Measurements from ENCODE around the gene SPTB. TPM values are rescaled to one million over a fixed set of nuclear protein-coding genes. Genes with fewer than 3 reads are reported as not detected.

Gene SPTB
- total RNA-seq, 1 donor from 2014 or later: not detected

DNA sequence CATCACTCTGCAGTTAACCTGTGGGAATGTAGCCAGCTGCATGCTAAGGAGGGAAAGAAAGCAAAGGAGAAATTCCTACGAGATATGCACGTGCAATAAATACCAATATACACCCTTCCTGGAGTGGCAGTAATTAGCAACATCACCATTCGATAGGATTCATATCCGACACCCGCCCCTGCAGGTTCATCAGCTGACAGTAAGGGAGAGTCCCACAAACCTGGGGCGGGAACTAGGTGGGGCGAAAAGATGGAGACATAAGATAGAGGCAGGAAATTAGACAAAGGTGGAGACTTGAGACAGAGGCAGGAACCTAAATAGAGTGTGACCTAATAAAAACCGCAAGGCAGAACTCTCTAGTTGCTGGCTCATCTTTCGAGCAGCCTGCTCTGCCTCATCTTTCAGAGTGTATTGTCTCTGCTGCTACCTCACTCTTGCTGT lies 123.9 kb downstream of the SPTB start:
- FAIRE-seq (peak; percentile 99), DNase-seq (ENCODE audit: low read depth) (peak; percentile 95)
- Histone ChIP-seq H3K27me3 (ENCODE audit: control insufficient read depth, insufficient read depth, low read length) (no peaks in the 10 kb centered on the region), H3K36me3 (ENCODE audit: control insufficient read depth, insufficient read depth, low read length) (no peaks in the 10 kb centered on the region), H3K4me3 (ENCODE audit: low read depth, low read length) (no peak overlapping the region)
- TF ChIP-seq, protein P1, sequence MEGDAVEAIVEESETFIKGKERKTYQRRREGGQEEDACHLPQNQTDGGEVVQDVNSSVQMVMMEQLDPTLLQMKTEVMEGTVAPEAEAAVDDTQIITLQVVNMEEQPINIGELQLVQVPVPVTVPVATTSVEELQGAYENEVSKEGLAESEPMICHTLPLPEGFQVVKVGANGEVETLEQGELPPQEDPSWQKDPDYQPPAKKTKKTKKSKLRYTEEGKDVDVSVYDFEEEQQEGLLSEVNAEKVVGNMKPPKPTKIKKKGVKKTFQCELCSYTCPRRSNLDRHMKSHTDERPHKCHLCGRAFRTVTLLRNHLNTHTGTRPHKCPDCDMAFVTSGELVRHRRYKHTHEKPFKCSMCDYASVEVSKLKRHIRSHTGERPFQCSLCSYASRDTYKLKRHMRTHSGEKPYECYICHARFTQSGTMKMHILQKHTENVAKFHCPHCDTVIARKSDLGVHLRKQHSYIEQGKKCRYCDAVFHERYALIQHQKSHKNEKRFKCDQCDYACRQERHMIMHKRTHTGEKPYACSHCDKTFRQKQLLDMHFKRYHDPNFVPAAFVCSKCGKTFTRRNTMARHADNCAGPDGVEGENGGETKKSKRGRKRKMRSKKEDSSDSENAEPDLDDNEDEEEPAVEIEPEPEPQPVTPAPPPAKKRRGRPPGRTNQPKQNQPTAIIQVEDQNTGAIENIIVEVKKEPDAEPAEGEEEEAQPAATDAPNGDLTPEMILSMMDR (IDR thresholded peaks at IDR 0.05; ENCODE audit: insufficient read depth, low read length, severe bottlenecking): no peak

DNA sequence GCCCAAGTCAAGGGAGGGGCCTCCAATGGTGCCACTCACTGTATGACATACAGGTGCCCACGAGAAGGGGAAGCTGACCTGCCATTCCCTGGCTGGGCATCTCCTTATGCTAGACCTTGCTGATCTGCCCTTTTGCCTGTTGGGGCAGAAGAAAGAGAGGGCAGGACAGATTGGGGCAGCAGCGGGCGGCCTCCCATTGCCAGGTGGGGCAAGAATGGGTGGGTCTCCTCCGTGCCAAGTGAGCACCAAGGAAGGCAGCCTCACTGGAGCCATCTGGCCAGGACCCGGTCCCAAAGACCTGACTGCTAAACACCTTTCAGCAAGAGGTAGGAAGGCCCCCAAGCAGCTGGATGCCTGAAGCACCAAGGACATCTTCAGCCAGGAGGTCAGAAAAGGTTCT lies 125.0 kb downstream of the SPTB start:
- H3K4me3 ChIP-seq (ENCODE audit: low read depth, low read length): no peak overlapping the region
- DNase-seq (ENCODE audit: low read depth) (no peak), FAIRE-seq (no peak)
- H3K36me3 ChIP-seq (ENCODE audit: control insufficient read depth, insufficient read depth, low read length): peaks cover under 1% of the 10 kb centered on the region
- no peaks in the 10 kb centered on the region for H3K27me3 ChIP-seq (ENCODE audit: control insufficient read depth, insufficient read depth, low read length)
- TF ChIP-seq, protein P1 (IDR thresholded peaks at IDR 0.05; ENCODE audit: insufficient read depth, low read length, severe bottlenecking): no peak

DNA sequence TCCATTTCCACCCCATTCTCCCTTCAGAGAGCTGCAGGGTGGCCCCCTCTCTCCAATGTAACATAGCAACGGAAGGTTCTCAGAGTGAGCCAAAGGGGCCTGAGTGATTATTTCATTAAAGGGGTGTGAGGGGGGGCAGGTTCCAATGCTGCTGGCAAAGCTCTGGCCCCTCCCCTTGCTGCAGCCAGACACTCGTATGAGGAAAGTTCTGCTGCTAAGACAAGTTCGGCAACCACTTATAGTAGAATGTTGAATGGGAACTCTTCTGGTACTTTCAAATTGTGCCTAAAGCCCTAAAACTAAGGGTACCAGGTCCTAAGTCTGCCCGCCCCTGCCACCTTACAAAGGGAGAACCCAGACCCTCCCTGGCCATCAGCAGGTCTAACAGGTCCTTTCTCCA lies 125.7 kb downstream of the SPTB start:
- Histone ChIP-seq H3K27me3 (ENCODE audit: control insufficient read depth, insufficient read depth, low read length) (no peaks in the 10 kb centered on the region), H3K4me3 (ENCODE audit: low read depth, low read length) (no peak overlapping the region), H3K36me3 (ENCODE audit: control insufficient read depth, insufficient read depth, low read length) (peaks cover 5% of the 10 kb centered on the region)
- no peak for DNase-seq (ENCODE audit: low read depth)
- TF ChIP-seq, protein P1 (IDR thresholded peaks at IDR 0.05; ENCODE audit: insufficient read depth, low read length, severe bottlenecking): no peak
- no peak for FAIRE-seq

DNA sequence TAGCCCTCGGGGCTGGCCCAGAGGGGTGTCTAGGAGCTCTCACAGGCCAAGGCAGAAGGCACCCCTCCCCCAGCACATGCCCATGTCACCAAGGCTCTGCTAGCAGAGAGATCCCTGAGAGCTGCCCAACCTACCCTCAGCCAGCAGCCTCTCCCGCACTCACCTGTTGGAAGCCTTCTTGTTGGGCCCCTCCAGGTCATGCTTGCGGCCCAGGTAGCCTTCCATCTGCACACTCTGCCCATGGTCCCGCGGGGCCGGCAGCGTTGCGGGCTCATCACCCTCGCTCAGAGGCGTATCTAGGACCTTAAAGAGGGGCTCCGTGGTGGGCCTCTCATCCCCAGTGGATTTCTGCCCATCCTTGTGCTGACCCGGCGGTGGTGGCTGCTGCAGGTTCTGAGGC lies 126.3 kb downstream of the SPTB start:
- no peak for DNase-seq (ENCODE audit: low read depth)

DNA sequence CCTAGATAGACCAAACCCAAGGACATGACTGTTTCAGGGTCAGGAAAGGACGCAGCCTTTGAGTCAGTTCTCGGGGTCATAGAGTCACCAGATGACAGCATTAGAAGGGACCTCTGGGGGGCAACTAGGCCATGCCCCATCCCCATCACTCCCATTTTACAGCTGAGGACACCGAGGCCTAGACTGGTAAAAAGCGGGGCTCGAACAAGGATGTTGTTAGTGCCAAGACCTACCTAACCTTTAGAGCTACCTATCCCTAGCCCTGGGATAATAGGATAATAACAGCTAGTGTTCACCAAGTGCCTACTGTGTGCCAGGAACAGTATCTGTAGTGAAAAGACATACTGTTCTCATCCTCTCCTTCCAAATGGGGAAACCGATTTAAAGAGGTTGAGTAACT lies 126.8 kb downstream of the SPTB start:
- Histone ChIP-seq H3K36me3 (ENCODE audit: control insufficient read depth, insufficient read depth, low read length) (peaks cover 10% of the 10 kb centered on the region), H3K27me3 (ENCODE audit: control insufficient read depth, insufficient read depth, low read length) (no peaks in the 10 kb centered on the region), H3K4me3 (ENCODE audit: low read depth, low read length) (no peak overlapping the region)
- TF ChIP-seq, protein P1 (IDR thresholded peaks at IDR 0.05; ENCODE audit: insufficient read depth, low read length, severe bottlenecking): no peak
- FAIRE-seq: peak; percentile 87
- DNase-seq (ENCODE audit: low read depth): no peak

More for the DNA sequence above, 126.3 kb downstream of the SPTB start:
- no peaks in the 10 kb centered on the region for H3K27me3 ChIP-seq (ENCODE audit: control insufficient read depth, insufficient read depth, low read length)
- no peak for FAIRE-seq
- peaks cover 6% of the 10 kb centered on the region for H3K36me3 ChIP-seq (ENCODE audit: control insufficient read depth, insufficient read depth, low read length)
- TF ChIP-seq, protein P1 (IDR thresholded peaks at IDR 0.05; ENCODE audit: insufficient read depth, low read length, severe bottlenecking): no peak
- H3K4me3 ChIP-seq (ENCODE audit: low read depth, low read length): no peak overlapping the region

DNA sequence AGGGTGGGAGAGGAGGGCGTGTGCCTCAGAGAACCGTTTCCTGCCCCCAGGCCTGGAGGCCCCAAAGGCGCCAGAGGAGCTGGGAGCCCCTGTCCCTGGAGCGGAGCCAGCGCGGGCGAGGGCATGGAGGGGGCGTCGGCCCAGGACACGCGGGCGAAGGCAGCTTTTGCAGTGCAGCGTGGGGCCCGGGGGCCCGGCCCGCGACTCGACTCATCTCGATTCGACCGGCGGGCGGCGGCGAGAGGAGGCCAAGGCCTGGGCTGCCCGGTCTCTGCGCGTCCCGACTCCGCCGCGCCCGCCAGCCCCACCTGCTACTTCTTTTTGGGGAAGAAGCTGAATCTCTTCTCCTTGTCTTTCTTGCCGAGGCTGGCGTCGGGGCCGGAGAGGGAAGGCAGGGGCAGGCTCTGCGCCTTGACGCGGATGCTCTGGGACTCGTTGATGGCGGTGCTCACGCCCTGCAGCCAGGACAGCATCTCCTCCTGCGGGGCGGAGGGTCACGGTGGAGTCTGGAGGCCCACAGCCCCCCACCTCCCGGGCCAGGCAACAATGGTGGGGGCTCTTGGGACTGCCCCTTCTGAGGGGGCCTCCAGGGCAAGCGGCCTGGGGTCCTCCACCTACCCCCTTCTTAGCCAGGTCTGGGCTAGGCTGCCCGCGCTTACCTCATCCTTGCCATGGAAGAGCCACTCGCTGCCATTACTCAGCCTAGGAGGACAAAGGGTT lies 130.6 kb downstream of the SPTB start:
- Histone ChIP-seq H3K36me3 (ENCODE audit: control insufficient read depth, insufficient read depth, low read length) (peaks cover 22% of the 10 kb centered on the region), H3K4me3 (ENCODE audit: low read depth, low read length) (no peak overlapping the region), H3K27me3 (ENCODE audit: control insufficient read depth, insufficient read depth, low read length) (no peaks in the 10 kb centered on the region)
- DNase-seq (ENCODE audit: low read depth): no peak
- TF ChIP-seq, protein P1 (IDR thresholded peaks at IDR 0.05; ENCODE audit: insufficient read depth, low read length, severe bottlenecking): no peak
- no peak for FAIRE-seq

All from bronchial epithelial cell (primary cell).